ENCODE data around the gene FER.
"Not testable (repeated sequence)": the region's sequence is repeated elsewhere in the genome, so short reads cannot be mapped to it uniquely, and the experiment has no call there.

Gene FER

GRCh38 chr5:108748401-108749127 lies 867 bp downstream of the FER start:
- DNase-seq, result peak; percentile 95

- DNase-seq, result no peak
These were observed 1.6 kb downstream of the FER start for GRCh38 chr5:108749128-108749861.

GRCh38 chr5:108753331-108753730 lies 5.6 kb downstream of the FER start:
- DNase-seq, result no peak

GRCh38 chr5:108753877-108754276 lies 6.2 kb downstream of the FER start:
- DNase-seq, result no peak

- no peak for DNase-seq
These were observed 12.8 kb downstream of the FER start for GRCh38 chr5:108760512-108760911.

- DNase-seq, result no peak
These were observed 15.0 kb downstream of the FER start for GRCh38 chr5:108762660-108763059.

- DNase-seq, result no peak
These were observed 15.7 kb downstream of the FER start for GRCh38 chr5:108763222-108763916.

- no peak for DNase-seq
These were observed 17.9 kb downstream of the FER start for GRCh38 chr5:108765647-108766046.

- DNase-seq, result not testable (repeated sequence)
These were observed 19.2 kb downstream of the FER start for GRCh38 chr5:108766916-108767315.

- no peak for DNase-seq
These were observed 21.7 kb downstream of the FER start for GRCh38 chr5:108769352-108769751.

GRCh38 chr5:108772626-108773025 lies 24.9 kb downstream of the FER start:
- DNase-seq, result no peak

- no peak for DNase-seq
These were observed 25.6 kb downstream of the FER start for GRCh38 chr5:108773330-108773729.

GRCh38 chr5:108774079-108774478 lies 26.4 kb downstream of the FER start:
- not testable (repeated sequence) for DNase-seq

- not testable (repeated sequence) for DNase-seq
These were observed 29.9 kb downstream of the FER start for GRCh38 chr5:108777582-108777981.

- not testable (repeated sequence) for DNase-seq
These were observed 36.9 kb downstream of the FER start for GRCh38 chr5:108784577-108784976.

GRCh38 chr5:108786806-108787483 lies 39.2 kb downstream of the FER start:
- no peak for DNase-seq

GRCh38 chr5:108788142-108788541 lies 40.4 kb downstream of the FER start:
- DNase-seq, result no peak

- no peak for DNase-seq
These were observed 45.5 kb downstream of the FER start for GRCh38 chr5:108793207-108793606.

GRCh38 chr5:108794349-108794748 lies 46.7 kb downstream of the FER start:
- not testable (repeated sequence) for DNase-seq

GRCh38 chr5:108797396-108797795 lies 49.7 kb downstream of the FER start:
- no peak for DNase-seq

GRCh38 chr5:108797986-108798385 lies 50.3 kb downstream of the FER start:
- DNase-seq, result no peak

- no peak for DNase-seq
These were observed 51.0 kb downstream of the FER start for GRCh38 chr5:108798513-108799265.
